HG03159 (cell line): ENCODE data around the gene R3HDM1.
"Not testable (repeated sequence)": the region's sequence is repeated elsewhere in the genome, so short reads cannot be mapped to it uniquely, and the experiment has no call there.

Experiments used
- ATAC-seq: cut with Tn5 transposase; IDR thresholded peaks from one replicate; pipeline ENCODE4 v1.9.1; 2021; ENCODE audit warnings: mild to moderate bottlenecking, moderate library complexity; ENCODE audit not compliant: unreplicated experiment

R3HDM1 gene

GRCh38 chr2:135638825-135639224 lies 107.5 kb downstream of the R3HDM1 start:
- ATAC-seq, result no peak

- no peak for ATAC-seq
These were observed 110.1 kb downstream of the R3HDM1 start for GRCh38 chr2:135641156-135642068.

GRCh38 chr2:135647836-135648579 lies 116.7 kb downstream of the R3HDM1 start:
- no peak for ATAC-seq

DNA sequence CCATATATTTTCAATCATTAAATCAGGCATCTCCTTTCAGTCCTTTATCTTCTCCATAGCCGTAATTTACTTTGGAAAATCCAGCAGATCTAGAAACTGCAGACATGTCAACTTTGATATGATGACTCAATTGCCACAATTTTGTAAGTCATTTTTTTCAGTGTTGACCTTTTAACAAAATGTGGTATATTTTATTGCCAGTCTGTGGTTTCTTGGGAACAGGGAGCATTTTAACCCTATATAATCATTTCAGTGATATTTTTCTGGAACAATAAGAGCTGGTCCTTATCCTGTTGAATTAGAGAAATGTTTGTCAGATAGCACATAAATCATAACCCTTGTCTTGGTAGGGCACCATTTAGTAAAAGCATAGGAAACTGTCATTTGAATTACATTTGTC lies 119.4 kb downstream of the R3HDM1 start:
- ATAC-seq, result no peak

GRCh38 chr2:135651717-135652116 lies 120.4 kb downstream of the R3HDM1 start:
- ATAC-seq, result no peak

- ATAC-seq, result not testable (repeated sequence)
These were observed 123.0 kb downstream of the R3HDM1 start for GRCh38 chr2:135654239-135654638.

GRCh38 chr2:135657806-135658582 lies 126.7 kb downstream of the R3HDM1 start:
- no peak for ATAC-seq

- ATAC-seq, result no peak
These were observed 130.8 kb downstream of the R3HDM1 start for GRCh38 chr2:135662088-135662487.

DNA sequence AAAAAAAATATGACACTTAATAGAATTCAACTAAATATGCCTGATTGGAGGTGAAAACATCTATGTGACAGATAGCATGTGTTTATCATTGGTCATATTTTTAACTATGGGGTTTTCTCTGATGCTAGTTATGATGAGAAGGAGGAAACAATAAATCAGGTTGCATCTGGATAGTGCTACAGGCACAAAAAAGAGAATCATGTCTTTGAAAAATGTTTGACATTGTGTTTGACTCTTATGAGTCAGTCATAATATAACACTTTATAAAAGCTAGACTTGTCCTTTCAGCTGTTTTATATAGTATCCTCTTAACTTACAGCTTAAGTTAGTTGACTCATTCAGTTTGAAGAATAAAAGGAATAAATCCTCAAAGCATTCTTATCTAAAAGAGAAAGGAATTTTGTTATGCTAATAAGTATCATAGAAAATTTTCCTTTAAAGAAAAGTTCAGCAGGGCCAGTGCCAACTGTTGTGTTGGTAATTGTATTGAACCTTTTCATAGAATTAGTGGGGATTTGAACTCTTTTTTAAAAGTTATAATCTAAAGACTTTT lies 131.9 kb downstream of the R3HDM1 start:
- no peak for ATAC-seq

- peak; percentile 81 for ATAC-seq
These were observed 133.4 kb downstream of the R3HDM1 start for GRCh38 chr2:135664623-135665068.

DNA sequence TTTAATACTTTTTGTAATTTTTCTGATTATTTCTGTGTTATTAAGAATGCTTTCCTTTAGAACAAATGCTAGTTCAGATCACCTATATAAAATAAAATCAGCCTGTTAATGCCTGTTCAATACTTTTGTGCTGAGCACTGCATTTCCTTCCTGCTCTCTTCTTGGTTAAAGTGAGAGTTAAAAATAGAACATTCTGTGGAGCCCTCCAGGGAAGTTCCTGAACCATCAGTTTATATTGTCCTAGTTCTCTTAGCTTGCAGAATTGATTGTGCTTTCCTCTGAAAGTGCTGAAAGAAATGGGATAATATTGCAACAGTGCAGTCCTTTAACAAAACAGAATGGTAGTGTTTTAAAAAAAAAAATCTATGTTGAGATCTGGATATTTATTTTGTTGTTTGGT lies 135.8 kb downstream of the R3HDM1 start:
- ATAC-seq, result no peak

GRCh38 chr2:135674453-135674852 lies 143.2 kb downstream of the R3HDM1 start:
- no peak for ATAC-seq

- no peak for ATAC-seq
These were observed 144.7 kb downstream of the R3HDM1 start for GRCh38 chr2:135676031-135676430.

- ATAC-seq, result no peak
These were observed 147.8 kb downstream of the R3HDM1 start for GRCh38 chr2:135679125-135679524.

GRCh38 chr2:135685361-135685760 lies 154.1 kb downstream of the R3HDM1 start:
- no peak for ATAC-seq

GRCh38 chr2:135688978-135689377 lies 157.7 kb downstream of the R3HDM1 start:
- no peak for ATAC-seq

DNA sequence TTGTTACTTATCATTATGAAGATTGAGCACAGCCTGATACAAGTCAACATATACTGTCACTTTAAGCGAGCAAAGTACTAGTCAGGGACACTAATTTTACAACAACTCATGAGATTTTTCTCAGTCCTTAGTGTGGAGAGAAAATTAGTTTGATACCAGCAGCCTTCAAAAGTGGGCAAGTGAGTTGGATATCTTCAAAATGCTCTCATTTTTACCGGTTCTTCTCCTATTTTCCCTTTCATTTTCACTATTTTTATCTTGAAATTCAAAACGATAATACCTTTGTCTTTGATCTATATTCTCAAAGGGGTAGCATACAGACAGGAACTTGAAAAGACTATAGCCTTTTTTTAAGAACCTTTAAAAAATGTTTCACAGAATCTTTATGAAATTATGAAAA lies 158.4 kb downstream of the R3HDM1 start:
- ATAC-seq, result no peak

GRCh38 chr2:135694711-135695110 lies 163.4 kb downstream of the R3HDM1 start:
- ATAC-seq, result no peak

DNA sequence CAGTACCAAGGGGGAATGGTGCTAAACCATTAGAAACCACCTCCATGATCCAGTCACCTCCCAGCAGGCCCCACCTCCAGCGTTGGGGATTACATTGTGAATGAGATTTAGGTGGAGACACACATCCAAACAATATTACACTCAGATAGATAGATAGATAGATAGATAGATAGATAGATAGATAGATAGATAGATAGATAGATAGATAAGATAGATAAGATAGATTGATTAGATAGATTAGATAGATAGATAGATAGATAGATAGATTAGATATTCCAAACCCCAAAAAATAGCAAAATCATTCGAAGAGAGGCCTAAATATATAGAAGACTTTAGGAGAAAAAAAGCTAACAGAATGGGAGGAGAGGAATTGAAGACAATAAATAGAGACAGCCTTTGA lies 167.6 kb downstream of the R3HDM1 start:
- no peak for ATAC-seq

DNA sequence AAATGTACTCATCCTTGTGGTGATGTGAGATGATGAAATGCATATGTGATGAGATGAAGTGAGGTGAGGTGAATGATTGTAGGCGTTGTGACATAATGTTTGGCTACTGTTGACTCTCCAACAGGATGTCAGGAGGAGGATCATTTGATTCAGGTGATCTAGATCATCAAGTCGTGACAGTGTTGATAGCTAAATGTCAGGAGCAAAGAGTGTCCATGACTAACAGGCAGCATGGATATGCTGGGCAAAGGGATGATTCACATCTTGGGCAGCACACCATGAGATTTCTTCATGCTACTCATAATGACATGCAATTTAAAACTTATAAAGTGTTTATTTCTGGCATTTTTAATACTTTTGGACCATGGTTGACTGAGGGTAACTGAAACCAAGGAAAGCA lies 170.2 kb downstream of the R3HDM1 start:
- ATAC-seq, result no peak

DNA sequence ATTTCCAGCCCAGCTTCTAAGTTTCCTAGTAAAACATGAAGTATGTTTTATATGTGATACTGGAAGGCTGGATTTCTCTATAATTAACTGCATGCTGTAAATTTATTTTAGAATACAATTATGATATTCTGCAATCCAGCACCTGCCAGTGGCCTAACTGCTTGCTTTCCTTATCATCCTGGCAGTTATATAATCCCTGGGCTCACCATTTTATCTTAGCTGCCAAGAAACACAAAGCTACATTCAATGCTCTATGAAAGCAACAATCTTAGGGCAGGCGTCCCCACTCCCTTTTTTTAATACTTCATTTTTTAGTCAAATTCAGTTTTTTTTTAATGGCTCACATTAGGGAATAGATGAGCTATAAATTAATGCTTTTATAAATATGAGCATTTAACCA lies 172.0 kb downstream of the R3HDM1 start:
- no peak for ATAC-seq
